Heart left ventricle (tissue), 16 donors: ENCODE data around the gene PDAP1. TPM values are rescaled to one million over a fixed set of nuclear protein-coding genes. Genes with fewer than 3 reads are reported as not detected.

Experiments used
- ATAC-seq, 4 donors: fragments of 200-7000 bp; cut with Tn5 transposase; one replicate each; pipeline ENCODE4 v1.9.1; 2020 to 2022; ENCODE audit warnings: moderate library complexity in 4 of 4, mild to moderate bottlenecking in 3 of 4, moderate number of reproducible peaks in 1 of 4
- DNase-seq, 5 donors: peaks; one replicate each; pipeline ENCODE4 v3.0.0-alpha.2; 2020
- H3K27ac ChIP-seq, 12 donors: fragments of 200-600 bp; sonication (generic) in 4 of 12; one replicate each; pipeline versions ENCODE4 v1.5.0 to v1.8.0; 2016 to 2022; ENCODE audit warnings: mild to moderate bottlenecking in 2 of 12
- H3K27me3 ChIP-seq, 9 donors: fragments of 200-600 bp; sonication (generic) in 2 of 9; one replicate each; pipeline versions ENCODE4 v1.5.1 to v1.8.0; 2016 to 2022; ENCODE audit warnings: mild to moderate bottlenecking in 3 of 9
- H3K36me3 ChIP-seq, 9 donors: fragments of 200-600 bp; sonication (generic) in 2 of 9; one replicate each; pipeline versions ENCODE4 v1.5.0 to v1.8.0; 2018 to 2022; ENCODE audit warnings: mild to moderate bottlenecking in 2 of 9
- H3K4me1 ChIP-seq, 12 donors: fragments of 200-600 bp; sonication (generic) in 4 of 12; one replicate each; pipeline versions ENCODE4 v1.5.0 to v1.8.0; 2016 to 2022; ENCODE audit warnings: mild to moderate bottlenecking in 3 of 12
- H3K4me3 ChIP-seq, 12 donors: fragments of 200-600 bp; sonication (generic) in 4 of 12; one replicate each; pipeline versions ENCODE4 v1.5.0 to v1.8.0; 2017 to 2022; ENCODE audit warnings: mild to moderate bottlenecking in 9 of 12, moderate library complexity in 4 of 12
- H3K9me3 ChIP-seq, 12 donors: fragments of 200-600 bp; sonication (generic) in 4 of 12; one replicate each; pipeline versions ENCODE4 v1.5.0 to v1.8.0; 2016 to 2022; ENCODE audit warnings: mild to moderate bottlenecking in 1 of 12
- CTCF ChIP-seq, 12 donors: fragments of 200-600 bp; sonication (generic) in 4 of 12; IDR thresholded peaks; one replicate each; pipeline versions ENCODE4 v1.5.0 to v1.8.0; 2018 to 2022; ENCODE audit warnings: antibody characterized with exemption in 12 of 12, mild to moderate bottlenecking in 5 of 12
- POLR2A ChIP-seq, 2 donors: fragments of 450-650 bp; IDR thresholded peaks; one replicate each; pipeline ENCODE4 v1.6.1; 2017; ENCODE audit warnings: antibody characterized with exemption in 2 of 2, mild to moderate bottlenecking in 2 of 2, moderate library complexity in 2 of 2
- WGBS, 4 donors: extraction: QIAGEN DNeasy Blood & Tissue Kit in 2 of 4; methylation state at CpG; one replicate each; pipeline versions ENCODE4 v1.1.5 to v1.1.7; 2013 to 2018; 5-methylcytosine and 5-hydroxymethylcytosine counted together
- intact Hi-C, 10 donors: fragments of 100-400 bp; cut with DNase I; formaldehyde crosslinking; loops; one replicate each; pipeline versions ENCODE4 v1.11.1 to v1.14.2; 2022
- polyA plus RNA-seq, 2 donors: library from polyadenylated mRNA; stranded (reverse); fragments of 200-250 nt; gene quantifications; one replicate each; pipeline ENCODE4 v1.2.3, GENCODE V29; 2013
- total RNA-seq, 9 donors: library from RNA; depleted of rRNA in 2 of 9; stranded (reverse); fragments of >200 nt in 2 of 9; fragmentation: NEBNext Ultra II Directional in 3 of 9; extraction: Animal tissue kit (Norgen Biotek cat#: 25700) in 3 of 9; gene quantifications; one replicate each; pipeline versions ENCODE4 v1.1.0 to v1.2.4, GENCODE V29; 2016 to 2023
- donor health status: ischemic (EF 13 %, LVEDD 7.1; RV severe dilation, severe dysfunction).
- donor health status: healthy with polysubstance abuse.
- donor health status: DM: no; HTN: yes; CAD: no.
- donor health status: DM: no; HTN: no; CAD: no.
- donor health status: ischemic (EF 25% LVEDD 6.9; RV normal size, moderate dysfunction).
- donor health status: ischemic (EF 25% LVEDD 5.7; RV mildly dilated, moderate dysfunction).
- donor health status: healthy.
- donor health status: DM: yes; HTN: yes; CAD: no.
- donor health status: ischemic (EF 35%, LVEDD 5.7; RV mildly dilated, moderate dysfunction).
- donor health status: nonischemic (EF 11% LVEDD 7.7; RV severe dilation, severe dysfunction).
- donor health status: DM: yes; HTN: yes; CAD: no.
- donor health status: PGD.
- donor health status: ischemic (EF 29% LVEDD 5.4; RV normal size, mild dysfunction).
- donor health status: nonischemic (EF 23%, LVEDD 6.1; RV moderate dilation, normal function).

The PDAP1 gene
- total and polyA plus RNA-seq, 11 donors: 88.7 to 309 (median 102) TPM

- H3K4me3 ChIP-seq: peak overlapping the region; percentile 71 to 96 (median 90)
- DNase-seq: no peak
- intact Hi-C loops: loop anchor here in 4 of 10 donors (2.0 to 5.0 kb wide), 3 partner anchors 19 to 35 kb away; partner anchors contain the start of genes BUD31 (in 4 of the 4) and PDAP1 (in 4 of the 4)
Measured at GRCh38 chr7:99373091-99374066, 35.0 kb downstream of the PDAP1 start.

GRCh38 chr7:99372275-99373090 is 35.9 kb downstream of the PDAP1 start:
- Histone ChIP-seq H3K4me3 (peak overlapping the region in 1 of 12 donors; percentile 19), H3K27me3 (no peaks in the 10 kb centered on the region), H3K36me3 (peaks cover 0 to 24% (median 9%) of the 10 kb centered on the region in 9 donors), H3K27ac (peak overlapping the region in 9 of 12 donors; percentile 0 to 56 (median 45)), H3K4me1 (peaks cover 0 to 39% (median 13%) of the 10 kb centered on the region in 12 donors), H3K9me3 (no peaks in the 10 kb centered on the region)
- intact Hi-C loops: loop anchor here in 1 of 10 donors (5.0 kb wide), 1 partner anchor 35 kb away; the partner anchor contains the start of genes BUD31 and PDAP1
- TF ChIP-seq CTCF (IDR thresholded peaks at IDR 0.05) (no peak), POLR2A (IDR thresholded peaks at IDR 0.05) (no peak)
- peak in 1 of 5 donors; percentile 43 for DNase-seq
- WGBS, 4 donors: 44 to 52% (median 46%) methylated on average over 18 to 21 of the region's 21 CpGs
- ATAC-seq: peak; percentile 3 to 22 (median 8)

More at GRCh38 chr7:99373091-99374066, 35.0 kb downstream of the PDAP1 start:
- Histone ChIP-seq H3K27me3 (no peaks in the 10 kb centered on the region), H3K9me3 (no peaks in the 10 kb centered on the region), H3K4me1 (peaks cover 0 to 48% (median 14%) of the 10 kb centered on the region in 12 donors), H3K36me3 (peaks cover 0 to 31% (median 15%) of the 10 kb centered on the region in 9 donors), H3K27ac (peak overlapping the region in 11 of 12 donors; percentile 87 to 97 (median 94))
- ATAC-seq: no peak
- TF ChIP-seq POLR2A (IDR thresholded peaks at IDR 0.05): no peak
- no peak for TF ChIP-seq CTCF (IDR thresholded peaks at IDR 0.05)
- WGBS, 4 donors: 90 to 92% (median 90%) methylated on average over 41 of the region's 41 CpGs

DNA sequence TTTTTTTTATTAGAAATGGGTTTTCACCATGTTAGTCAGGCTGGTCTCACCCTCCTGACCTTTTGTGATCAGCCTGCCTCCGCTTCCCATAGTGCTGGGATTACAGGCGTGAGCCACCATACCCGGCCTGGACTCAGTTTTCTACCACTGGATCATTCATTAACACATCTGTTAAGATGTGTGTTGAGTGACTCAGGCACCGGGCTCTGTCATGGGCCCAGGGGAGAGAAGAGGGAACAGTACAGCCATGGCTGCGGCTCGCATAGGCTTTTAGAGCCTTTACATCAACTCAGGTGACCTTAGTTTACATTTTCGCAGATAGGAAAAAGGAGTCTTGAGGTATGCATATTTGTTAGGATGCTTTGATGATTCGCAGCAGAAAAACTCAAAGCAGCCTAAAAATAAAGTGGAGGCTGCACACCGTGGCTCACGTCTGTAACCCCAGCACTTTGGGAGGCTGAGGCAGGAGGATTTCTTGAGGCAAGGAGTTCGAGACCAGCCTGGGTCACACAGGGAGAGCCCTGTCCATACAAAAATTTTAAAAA is 36.9 kb downstream of the PDAP1 start:
- TF ChIP-seq CTCF (IDR thresholded peaks at IDR 0.05): no peak
- TF ChIP-seq POLR2A (IDR thresholded peaks at IDR 0.05): no peak
- no peak for ATAC-seq
- Histone ChIP-seq H3K4me3 (no peak overlapping the region), H3K9me3 (no peaks in the 10 kb centered on the region), H3K27me3 (no peaks in the 10 kb centered on the region), H3K27ac (no peak overlapping the region), H3K4me1 (peaks cover 0 to 37% (median 13%) of the 10 kb centered on the region in 12 donors), H3K36me3 (peaks cover 0 to 26% (median 18%) of the 10 kb centered on the region in 9 donors)
- WGBS, 4 donors: 91 to 94% (median 94%) methylated on average over 11 of the region's 11 CpGs
- DNase-seq: no peak
- intact Hi-C loops: loop anchor here in 1 of 10 donors (5.0 kb wide), 1 partner anchor 36 kb away; the partner anchor contains the start of genes BUD31 and PDAP1
